ENCODE measurements around the gene ARMC2.

ARMC2 gene

GRCh38 chr6:108989700-108990099 is 141.5 kb downstream of the ARMC2 start:
- TF ChIP-seq POLR2AphosphoS5 (IDR thresholded peaks at IDR 0.05; ENCODE audit: low read depth, low read length), result no peak
- no peak for TF ChIP-seq SIN3A (IDR thresholded peaks at IDR 0.05; ENCODE audit: borderline replicate concordance, insufficient read depth, low read length)
- TF ChIP-seq, protein P1, sequence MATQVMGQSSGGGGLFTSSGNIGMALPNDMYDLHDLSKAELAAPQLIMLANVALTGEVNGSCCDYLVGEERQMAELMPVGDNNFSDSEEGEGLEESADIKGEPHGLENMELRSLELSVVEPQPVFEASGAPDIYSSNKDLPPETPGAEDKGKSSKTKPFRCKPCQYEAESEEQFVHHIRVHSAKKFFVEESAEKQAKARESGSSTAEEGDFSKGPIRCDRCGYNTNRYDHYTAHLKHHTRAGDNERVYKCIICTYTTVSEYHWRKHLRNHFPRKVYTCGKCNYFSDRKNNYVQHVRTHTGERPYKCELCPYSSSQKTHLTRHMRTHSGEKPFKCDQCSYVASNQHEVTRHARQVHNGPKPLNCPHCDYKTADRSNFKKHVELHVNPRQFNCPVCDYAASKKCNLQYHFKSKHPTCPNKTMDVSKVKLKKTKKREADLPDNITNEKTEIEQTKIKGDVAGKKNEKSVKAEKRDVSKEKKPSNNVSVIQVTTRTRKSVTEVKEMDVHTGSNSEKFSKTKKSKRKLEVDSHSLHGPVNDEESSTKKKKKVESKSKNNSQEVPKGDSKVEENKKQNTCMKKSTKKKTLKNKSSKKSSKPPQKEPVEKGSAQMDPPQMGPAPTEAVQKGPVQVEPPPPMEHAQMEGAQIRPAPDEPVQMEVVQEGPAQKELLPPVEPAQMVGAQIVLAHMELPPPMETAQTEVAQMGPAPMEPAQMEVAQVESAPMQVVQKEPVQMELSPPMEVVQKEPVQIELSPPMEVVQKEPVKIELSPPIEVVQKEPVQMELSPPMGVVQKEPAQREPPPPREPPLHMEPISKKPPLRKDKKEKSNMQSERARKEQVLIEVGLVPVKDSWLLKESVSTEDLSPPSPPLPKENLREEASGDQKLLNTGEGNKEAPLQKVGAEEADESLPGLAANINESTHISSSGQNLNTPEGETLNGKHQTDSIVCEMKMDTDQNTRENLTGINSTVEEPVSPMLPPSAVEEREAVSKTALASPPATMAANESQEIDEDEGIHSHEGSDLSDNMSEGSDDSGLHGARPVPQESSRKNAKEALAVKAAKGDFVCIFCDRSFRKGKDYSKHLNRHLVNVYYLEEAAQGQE (IDR thresholded peaks at IDR 0.05; ENCODE audit: insufficient read depth in 1 of 2, low read depth in 2 of 2, low read length in 2 of 2), result no peak
- no peak for TF ChIP-seq FOXP2 (optimal IDR thresholded peaks at IDR 0.05; ENCODE audit: borderline replicate concordance, extremely low read depth, extremely low read length, insufficient read depth)
- TF ChIP-seq TAF1 (IDR thresholded peaks at IDR 0.05; ENCODE audit: borderline replicate concordance, insufficient read depth, low read length), result no peak

DNA sequence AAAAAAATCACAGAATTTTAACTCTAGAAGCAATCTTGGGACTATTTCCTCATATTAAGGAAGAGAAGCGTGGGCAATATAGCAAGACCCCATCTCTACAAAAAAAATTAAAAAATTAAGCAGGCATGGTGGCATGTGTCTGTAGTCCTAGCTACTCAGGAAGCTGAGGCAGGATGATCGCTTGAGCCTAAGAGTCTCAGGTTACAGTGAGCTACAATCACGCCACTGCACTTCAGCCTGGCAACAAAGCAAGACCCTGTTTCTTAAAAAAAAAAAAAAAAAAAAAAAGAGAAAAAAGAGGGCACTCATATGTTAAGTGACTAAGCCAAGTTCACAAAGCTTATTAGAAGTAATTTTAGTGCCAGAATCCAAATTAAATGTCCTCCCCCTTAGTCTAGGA is 145.7 kb downstream of the ARMC2 start:
- no peak for TF ChIP-seq SIN3A (IDR thresholded peaks at IDR 0.05; ENCODE audit: borderline replicate concordance, insufficient read depth, low read length)
- TF ChIP-seq, protein P1 (IDR thresholded peaks at IDR 0.05; ENCODE audit: insufficient read depth in 1 of 2, low read depth in 2 of 2, low read length in 2 of 2), result no peak
- no peak for TF ChIP-seq POLR2AphosphoS5 (IDR thresholded peaks at IDR 0.05; ENCODE audit: low read depth, low read length)
- TF ChIP-seq FOXP2 (optimal IDR thresholded peaks at IDR 0.05; ENCODE audit: borderline replicate concordance, extremely low read depth, extremely low read length, insufficient read depth), result no peak
- no peak for TF ChIP-seq TAF1 (IDR thresholded peaks at IDR 0.05; ENCODE audit: borderline replicate concordance, insufficient read depth, low read length)

DNA sequence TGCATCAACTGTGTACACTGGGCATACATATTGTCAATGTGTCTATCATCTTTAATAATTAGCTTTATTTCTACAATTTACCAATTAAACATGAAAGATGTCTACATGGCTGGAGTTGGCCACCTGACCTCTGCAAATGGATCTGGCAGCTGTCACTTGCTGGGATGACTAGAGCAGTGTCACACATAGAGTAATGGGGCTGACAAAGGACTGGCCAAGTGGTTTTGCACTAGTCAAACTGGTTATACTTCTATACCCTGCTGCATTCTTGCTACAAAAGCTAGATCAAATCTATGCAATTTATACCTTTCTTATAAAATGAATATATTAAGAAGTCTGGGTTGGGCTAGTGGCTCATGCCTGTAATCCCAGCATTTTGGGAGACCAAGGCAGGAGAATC is 147.1 kb downstream of the ARMC2 start:
- TF ChIP-seq TAF1 (IDR thresholded peaks at IDR 0.05; ENCODE audit: borderline replicate concordance, insufficient read depth, low read length) (no peak), POLR2AphosphoS5 (IDR thresholded peaks at IDR 0.05; ENCODE audit: low read depth, low read length) (no peak), FOXP2 (optimal IDR thresholded peaks at IDR 0.05; ENCODE audit: borderline replicate concordance, extremely low read depth, extremely low read length, insufficient read depth) (no peak), SIN3A (IDR thresholded peaks at IDR 0.05; ENCODE audit: borderline replicate concordance, insufficient read depth, low read length) (no peak)

DNA sequence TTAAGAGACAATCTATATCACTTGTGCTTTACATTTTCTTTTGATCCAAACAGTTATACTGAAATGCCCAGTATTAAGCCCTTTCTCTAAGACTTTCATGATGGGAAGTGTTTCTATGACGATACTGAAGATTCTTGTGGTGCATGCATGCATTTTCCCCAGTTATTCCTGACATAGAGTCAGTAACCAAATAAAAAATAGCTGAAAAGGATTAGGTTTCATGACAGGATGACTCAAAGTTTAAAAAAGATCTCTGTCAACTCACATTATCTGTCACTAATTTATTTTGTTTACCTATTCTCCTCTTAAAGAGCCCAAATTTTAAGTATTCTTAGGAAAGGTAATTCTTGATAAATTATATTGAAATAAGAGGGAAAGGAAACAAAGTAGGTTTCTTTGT is 148.0 kb downstream of the ARMC2 start:
- TF ChIP-seq SIN3A (IDR thresholded peaks at IDR 0.05; ENCODE audit: borderline replicate concordance, insufficient read depth, low read length) (no peak), TAF1 (IDR thresholded peaks at IDR 0.05; ENCODE audit: borderline replicate concordance, insufficient read depth, low read length) (no peak), POLR2AphosphoS5 (IDR thresholded peaks at IDR 0.05; ENCODE audit: low read depth, low read length) (no peak), FOXP2 (optimal IDR thresholded peaks at IDR 0.05; ENCODE audit: borderline replicate concordance, extremely low read depth, extremely low read length, insufficient read depth) (no peak)
- TF ChIP-seq, protein P1 (IDR thresholded peaks at IDR 0.05; ENCODE audit: insufficient read depth in 1 of 2, low read depth in 2 of 2, low read length in 2 of 2), result no peak

DNA sequence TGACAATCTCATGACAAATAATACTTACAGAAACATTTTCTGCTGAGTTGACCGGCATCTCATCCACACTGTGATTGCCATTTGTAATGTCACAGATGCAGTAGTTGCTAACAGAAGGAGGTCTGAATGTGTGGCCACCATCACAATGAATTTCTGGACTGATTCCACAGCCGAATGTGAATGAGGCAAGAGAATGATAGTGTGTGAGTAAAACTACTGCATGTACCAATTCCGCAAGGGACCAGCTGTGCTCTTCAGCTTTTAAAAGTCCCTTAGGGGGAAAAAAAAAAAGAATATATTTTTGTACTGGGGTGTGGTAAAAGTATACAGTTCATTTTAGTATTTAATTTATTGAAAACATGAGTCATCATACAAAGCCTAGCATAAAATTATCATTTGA is 150.3 kb downstream of the ARMC2 start:
- no peak for TF ChIP-seq TAF1 (IDR thresholded peaks at IDR 0.05; ENCODE audit: borderline replicate concordance, insufficient read depth, low read length)
- TF ChIP-seq, protein P1 (IDR thresholded peaks at IDR 0.05; ENCODE audit: insufficient read depth in 1 of 2, low read depth in 2 of 2, low read length in 2 of 2), result no peak
- TF ChIP-seq POLR2AphosphoS5 (IDR thresholded peaks at IDR 0.05; ENCODE audit: low read depth, low read length), result no peak
- TF ChIP-seq FOXP2 (optimal IDR thresholded peaks at IDR 0.05; ENCODE audit: borderline replicate concordance, extremely low read depth, extremely low read length, insufficient read depth), result no peak
- TF ChIP-seq SIN3A (IDR thresholded peaks at IDR 0.05; ENCODE audit: borderline replicate concordance, insufficient read depth, low read length), result no peak
